ENCODE results near the gene PKMYT1. TPM values are rescaled to one million over a fixed set of nuclear protein-coding genes. Genes with fewer than 3 reads are reported as not detected.

Gene PKMYT1
- total RNA-seq, 1 donor from 2014 or later: 4.3 TPM

DNA sequence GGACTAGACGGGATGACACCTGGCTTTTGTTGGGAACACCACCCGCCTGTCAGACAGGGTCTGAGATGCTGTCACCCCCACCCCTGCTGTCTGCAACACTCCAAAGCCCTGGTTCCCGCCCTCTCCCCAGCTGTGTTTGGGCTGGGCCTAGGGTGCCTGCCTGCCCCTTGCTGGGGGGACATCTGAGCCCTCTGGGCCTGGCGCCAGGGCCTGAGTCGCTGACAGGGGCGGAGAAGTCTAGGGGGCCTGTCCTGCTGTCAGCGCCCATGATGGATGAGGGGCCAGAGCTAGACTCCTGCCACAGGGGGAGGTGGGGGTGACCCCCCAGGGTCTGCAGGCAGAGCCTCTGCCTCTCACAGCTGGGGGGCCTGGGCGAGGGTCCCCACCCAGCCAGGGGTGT, 7.6 kb upstream of the PKMYT1 start:
- intact Hi-C loops (cut with micrococcal nuclease): no loop called here
- no peak for DNase-seq
- ATAC-seq (ENCODE audit: low read depth): no peak
- Mint-ChIP-seq H3K36me3 (ENCODE audit: low read depth) (no peaks in the 10 kb centered on the region), H3K27ac (no peak overlapping the region), H3K4me1 (peaks cover 9% of the 10 kb centered on the region), H3K4me3 (no peak overlapping the region), H3K9me3 (no peaks in the 10 kb centered on the region), H3K27me3 (peaks cover 3% of the 10 kb centered on the region)
- TF ChIP-seq, protein P1, sequence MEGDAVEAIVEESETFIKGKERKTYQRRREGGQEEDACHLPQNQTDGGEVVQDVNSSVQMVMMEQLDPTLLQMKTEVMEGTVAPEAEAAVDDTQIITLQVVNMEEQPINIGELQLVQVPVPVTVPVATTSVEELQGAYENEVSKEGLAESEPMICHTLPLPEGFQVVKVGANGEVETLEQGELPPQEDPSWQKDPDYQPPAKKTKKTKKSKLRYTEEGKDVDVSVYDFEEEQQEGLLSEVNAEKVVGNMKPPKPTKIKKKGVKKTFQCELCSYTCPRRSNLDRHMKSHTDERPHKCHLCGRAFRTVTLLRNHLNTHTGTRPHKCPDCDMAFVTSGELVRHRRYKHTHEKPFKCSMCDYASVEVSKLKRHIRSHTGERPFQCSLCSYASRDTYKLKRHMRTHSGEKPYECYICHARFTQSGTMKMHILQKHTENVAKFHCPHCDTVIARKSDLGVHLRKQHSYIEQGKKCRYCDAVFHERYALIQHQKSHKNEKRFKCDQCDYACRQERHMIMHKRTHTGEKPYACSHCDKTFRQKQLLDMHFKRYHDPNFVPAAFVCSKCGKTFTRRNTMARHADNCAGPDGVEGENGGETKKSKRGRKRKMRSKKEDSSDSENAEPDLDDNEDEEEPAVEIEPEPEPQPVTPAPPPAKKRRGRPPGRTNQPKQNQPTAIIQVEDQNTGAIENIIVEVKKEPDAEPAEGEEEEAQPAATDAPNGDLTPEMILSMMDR (IDR thresholded peaks at IDR 0.05): no peak
- ChIA-PET CTCF (no interaction called here), POLR2A (no interaction called here)

DNA sequence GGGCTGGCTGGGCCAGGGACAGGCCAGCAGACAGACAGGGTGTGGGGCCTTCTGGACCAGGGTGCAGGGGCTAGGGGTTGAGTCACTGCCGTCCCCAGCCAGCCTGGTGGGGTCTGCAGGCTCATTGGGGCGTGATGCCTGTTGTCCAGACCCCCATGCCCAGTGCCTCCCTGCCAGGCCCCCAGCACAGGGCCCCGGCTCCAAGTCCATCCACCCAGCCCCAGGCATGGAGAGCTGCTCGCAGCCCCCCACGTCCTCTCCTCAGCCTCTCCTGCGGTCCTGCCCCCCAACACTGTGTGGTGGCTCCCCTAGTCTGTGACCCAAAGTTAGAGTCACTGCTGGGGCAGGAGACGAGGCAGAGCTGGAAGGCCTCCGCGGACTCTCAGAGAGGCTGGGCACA, 7.0 kb upstream of the PKMYT1 start:
- no peak for ATAC-seq (ENCODE audit: low read depth)
- Mint-ChIP-seq H3K4me3 (no peak overlapping the region), H3K27ac (no peak overlapping the region), H3K9me3 (no peaks in the 10 kb centered on the region), H3K4me1 (peaks cover 13% of the 10 kb centered on the region), H3K36me3 (ENCODE audit: low read depth) (no peaks in the 10 kb centered on the region), H3K27me3 (peaks cover 3% of the 10 kb centered on the region)
- intact Hi-C loops (cut with micrococcal nuclease): no loop called here
- TF ChIP-seq, protein P1 (IDR thresholded peaks at IDR 0.05): no peak
- CTCF ChIA-PET: no interaction called here
- DNase-seq: no peak
- POLR2A ChIA-PET: interaction anchor here (0.6 kb wide), 1 partner anchor 672 kb away, joined by 3 read pairs; no protein-coding TSS in a partner anchor

- ATAC-seq (ENCODE audit: low read depth): no peak
- no peak overlapping the region for H3K27ac Mint-ChIP-seq
- ChIA-PET POLR2A (interaction anchor here (0.6 kb wide), 1 partner anchor 671 kb away, joined by 3 read pairs; no protein-coding TSS in a partner anchor), CTCF (no interaction called here)
- no peak for DNase-seq
- H3K9me3 Mint-ChIP-seq: no peaks in the 10 kb centered on the region
- no peak overlapping the region for H3K4me3 Mint-ChIP-seq
- TF ChIP-seq, protein P1 (IDR thresholded peaks at IDR 0.05): no peak
- H3K4me1 Mint-ChIP-seq: peaks cover 15% of the 10 kb centered on the region
- H3K27me3 Mint-ChIP-seq: peaks cover 3% of the 10 kb centered on the region
- H3K36me3 Mint-ChIP-seq (ENCODE audit: low read depth): no peaks in the 10 kb centered on the region
- intact Hi-C loops (cut with micrococcal nuclease): no loop called here
These were observed 6.5 kb upstream of the PKMYT1 start for GRCh38 chr16:2986623-2987188.

DNA sequence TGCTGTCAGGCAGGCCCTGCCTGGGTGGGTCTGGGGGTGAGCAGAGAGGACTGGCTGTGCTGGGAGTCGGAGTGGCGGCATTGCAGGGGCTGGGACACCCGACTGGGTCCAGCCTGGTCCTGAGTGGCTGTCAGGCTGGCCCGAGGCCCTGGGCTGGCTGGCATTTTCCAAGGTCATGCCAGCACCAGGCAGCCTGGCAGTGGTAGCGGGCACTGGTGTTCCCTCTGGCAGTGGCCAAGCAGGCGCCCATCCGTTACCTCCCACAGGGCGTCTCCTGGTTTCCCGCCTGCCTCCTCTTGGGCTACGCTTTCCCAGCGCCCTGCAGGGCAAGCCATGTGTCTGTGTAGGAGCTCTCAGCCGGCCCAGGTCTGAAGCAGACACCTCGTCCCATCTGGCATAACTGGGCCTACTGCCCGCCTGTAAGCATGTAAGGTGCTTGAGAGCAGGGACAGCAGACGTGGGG, 5.7 kb upstream of the PKMYT1 start:
- no peak overlapping the region for H3K4me3 Mint-ChIP-seq
- H3K36me3 Mint-ChIP-seq (ENCODE audit: low read depth): no peaks in the 10 kb centered on the region
- H3K4me1 Mint-ChIP-seq: peaks cover 20% of the 10 kb centered on the region
- ATAC-seq (ENCODE audit: low read depth) (no peak), DNase-seq (no peak)
- H3K27me3 Mint-ChIP-seq: peaks cover 3% of the 10 kb centered on the region
- TF ChIP-seq, protein P1 (IDR thresholded peaks at IDR 0.05): no peak
- ChIA-PET CTCF (no interaction called here), POLR2A (no interaction called here)
- intact Hi-C loops (cut with micrococcal nuclease): no loop called here
- H3K27ac Mint-ChIP-seq: no peak overlapping the region
- H3K9me3 Mint-ChIP-seq: no peaks in the 10 kb centered on the region

- Mint-ChIP-seq H3K4me3 (no peak overlapping the region), H3K36me3 (ENCODE audit: low read depth) (no peaks in the 10 kb centered on the region), H3K27me3 (peaks cover under 1% of the 10 kb centered on the region), H3K27ac (no peak overlapping the region), H3K4me1 (peaks cover 23% of the 10 kb centered on the region), H3K9me3 (no peaks in the 10 kb centered on the region)
- intact Hi-C loops (cut with micrococcal nuclease): no loop called here
- ChIA-PET CTCF (no interaction called here), POLR2A (no interaction called here)
- ATAC-seq (ENCODE audit: low read depth) (no peak), DNase-seq (no peak)
- TF ChIP-seq, protein P1 (IDR thresholded peaks at IDR 0.05): no peak
These were observed 5.2 kb upstream of the PKMYT1 start for GRCh38 chr16:2985462-2985861.

Measured in activated B cell treated with CpG ODN at 0.5 μM for 24 hours (primary cell).